HepG2 (cell line): ENCODE results near the gene MKS1.

Experiments used
- EZH2 ChIP-seq: conservative IDR thresholded peaks from 2 replicates; pipeline ENCODE4 v1.6.1; 2012; ENCODE audit warnings: mild to moderate bottlenecking, low read depth, low read length, moderate library complexity
- ZFP1 ChIP-seq: IDR thresholded peaks from 2 replicates; pipeline ENCODE4 v1.6.1; 2016
- ZNF331 ChIP-seq: sonication (generic); formaldehyde crosslinking; IDR thresholded peaks from 2 replicates; pipeline ENCODE4 v1.4.0; 2020; ENCODE audit warnings: missing genetic modification reagents
- ZNF350 ChIP-seq: sonication (generic); formaldehyde crosslinking; IDR thresholded peaks from 2 replicates; pipeline ENCODE4 v1.4.0; 2020; ENCODE audit warnings: mild to moderate bottlenecking, low read depth, missing genetic modification reagents, borderline replicate concordance
- ZNF574 ChIP-seq: sonication (generic); formaldehyde crosslinking; IDR thresholded peaks from 2 replicates; pipeline ENCODE4 v1.4.0; 2020; ENCODE audit warnings: missing genetic modification reagents

GRCh38 chr17:58265271-58265670 lies 46.2 kb upstream of the MKS1 start:
- TF ChIP-seq ZNF350 (no peak), ZNF331 (CRISPR knock-in tag) (no peak), EZH2 (no peak), ZNF574 (CRISPR knock-in tag) (no peak), ZFP1 (no peak)
